Subcutaneous adipose tissue (tissue), 4 donors: ENCODE results near the gene TWIST1. TPM values are rescaled to one million over a fixed set of nuclear protein-coding genes. Genes with fewer than 3 reads are reported as not detected.

Experiments
- CTCF ChIP-seq: fragments of 450-650 bp; IDR thresholded peaks from one replicate; pipeline ENCODE4 v1.5.1; 2016; ENCODE audit warnings: low read depth, mild to moderate bottlenecking, control low read depth, antibody characterized with exemption, moderate library complexity
- total RNA-seq, 4 donors: library from RNA; depleted of rRNA; stranded (reverse); fragments of >200 nt; gene quantifications; one replicate each; pipeline ENCODE4 v1.1.0, GENCODE V29; 2016

TWIST1 gene
- total RNA-seq, 4 donors from 2014 or later, result 49.7 to 112 (median 65.1) TPM

GRCh38 chr7:19091550-19092200, 25.8 kb downstream of the TWIST1 start:
- no peak for TF ChIP-seq CTCF

GRCh38 chr7:19090526-19090925, 26.9 kb downstream of the TWIST1 start:
- TF ChIP-seq CTCF, result no peak

DNA sequence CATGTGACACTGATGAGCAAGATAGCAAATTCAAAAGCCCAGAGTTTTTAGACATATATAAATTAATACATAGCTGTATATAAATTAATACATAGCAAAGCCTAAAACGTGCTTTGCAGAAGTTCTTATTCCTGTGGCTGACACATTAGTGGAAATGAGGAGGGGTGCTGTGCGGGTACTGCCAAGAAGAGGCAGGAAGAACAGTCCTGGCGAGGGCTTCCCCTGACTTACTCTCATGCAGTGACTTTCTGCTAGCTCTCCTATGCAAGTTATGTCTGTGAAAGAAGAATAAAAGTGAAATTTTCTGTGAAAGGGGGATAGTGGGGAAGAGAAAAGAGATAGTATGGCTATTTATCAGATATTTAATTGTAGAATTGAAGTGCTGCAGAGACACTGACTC, 27.6 kb downstream of the TWIST1 start:
- TF ChIP-seq CTCF, result no peak

DNA sequence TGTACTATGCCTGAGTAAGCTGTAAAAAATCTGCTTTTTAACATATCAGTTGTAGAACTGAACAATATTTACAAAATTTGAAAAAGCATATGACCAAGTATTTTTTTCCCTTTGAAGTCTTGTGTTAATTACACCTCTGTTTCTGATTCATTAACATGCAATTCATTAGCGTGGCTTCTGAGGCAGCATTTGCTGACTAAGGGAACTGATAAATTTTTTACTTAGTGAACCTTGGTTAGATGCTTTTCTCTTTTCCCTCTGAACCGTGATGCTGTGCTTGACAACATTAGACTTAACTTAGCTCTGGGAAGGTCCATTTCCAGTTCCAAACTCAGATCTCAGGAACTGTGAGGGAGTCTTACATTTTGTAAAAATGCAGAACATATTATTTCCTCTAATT, 28.1 kb downstream of the TWIST1 start:
- TF ChIP-seq CTCF, result no peak

DNA sequence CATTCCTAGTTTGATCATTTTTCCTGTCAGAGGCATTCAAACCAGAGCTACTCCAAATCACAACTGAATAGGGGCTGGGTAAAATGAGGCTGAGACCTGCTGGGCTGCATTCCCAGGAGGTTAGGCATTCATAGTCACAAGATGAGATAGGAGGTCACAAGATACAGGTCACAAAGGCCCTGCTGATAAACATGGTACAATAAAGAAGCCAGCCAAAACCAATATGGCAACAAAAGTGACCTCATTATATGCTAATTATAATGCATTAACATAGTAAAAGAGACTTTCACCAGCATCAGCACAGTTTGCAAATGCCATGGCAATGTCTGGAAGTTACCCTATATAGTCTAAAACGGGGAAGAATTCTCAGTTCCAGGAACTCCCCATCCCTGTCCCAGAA, 37.3 kb downstream of the TWIST1 start:
- TF ChIP-seq CTCF, result no peak

GRCh38 chr7:19079066-19079465, 38.4 kb downstream of the TWIST1 start:
- no peak for TF ChIP-seq CTCF

GRCh38 chr7:19069842-19070241, 47.6 kb downstream of the TWIST1 start:
- TF ChIP-seq CTCF, result no peak
